A549 (cell line): ENCODE results near the gene FANCC. TPM values are rescaled to one million over a fixed set of nuclear protein-coding genes. Genes with fewer than 3 reads are reported as not detected.

ENCODE experiments used
- ATAC-seq, 2 experiments: fragments of 200-7000 bp in 1 of 2; fragments of >200 bp in 1 of 2; cut with Nextera tagmentation in 1 of 2; cut with Tn5 transposase in 1 of 2; 3 replicates each; pipeline versions ENCODE4 v1.8.0 to v1.9.1; 2018 to 2020; ENCODE audit warnings: mild to moderate bottlenecking in 1 of 2, moderate library complexity in 1 of 2
- CTCF ChIA-PET: fragments of 300-600 bp; sonication (Branson Sonifier 250); formaldehyde crosslinking; extraction: SDS; loops from one replicate; lab custom pipeline; 2021; ENCODE audit warnings: antibody characterized with exemption, inconsistent platforms; lab: Yijun Ruan, JAX
- POLR2A ChIA-PET: fragments of 350-600 bp; formaldehyde crosslinking; extraction: SDS; loops from one replicate; lab custom pipeline; 2021; ENCODE audit warnings: antibody characterized with exemption, inconsistent platforms; lab: Yijun Ruan, JAX
- DNase-seq, 2 experiments: peaks; one replicate each; pipeline versions ENCODE4 v3.0.0 to v3.0.0-alpha.2; 2011 to 2016; ENCODE audit warnings: low read depth in 1 of 2, low spot score in 1 of 2
- FAIRE-seq: peaks from 2 replicates; lab custom pipeline; 2011; peaks lifted over from hg19 to GRCh38; lab: Jason Lieb, UNC
- H3K27ac ChIP-seq, 2 experiments: fragments of >200 bp; sonication (Bioruptor Twin); formaldehyde crosslinking; 3 replicates each; pipeline ENCODE4 v1.5.1; 2016 to 2017
- H3K4me1 ChIP-seq: fragments of >200 bp; sonication (Bioruptor Twin); formaldehyde crosslinking; 3 replicates; pipeline ENCODE4 v1.6.1; 2016
- H3K4me2 ChIP-seq: fragments of >200 bp; sonication (Bioruptor Twin); formaldehyde crosslinking; 3 replicates; pipeline ENCODE4 v1.6.1; 2016
- H3K4me3 ChIP-seq: fragments of >200 bp; sonication (Bioruptor Twin); formaldehyde crosslinking; 3 replicates; pipeline ENCODE4 v1.5.1; 2016
- H3K9me3 ChIP-seq: fragments of >200 bp; sonication (Bioruptor Twin); formaldehyde crosslinking; 3 replicates; pipeline ENCODE4 v1.6.1; 2016
- CBX8 ChIP-seq: fragments of 200-600 bp; sonication (generic); IDR thresholded peaks from 2 replicates; pipeline ENCODE4 v1.6.1; 2016
- CEBPB ChIP-seq, 2 experiments: fragments of >200 bp in 1 of 2; sonication (Bioruptor Twin) in 1 of 2; formaldehyde crosslinking in 1 of 2; IDR thresholded peaks; 2 replicates each; pipeline ENCODE4 v1.6.1; 2012 to 2016
- CHD2 ChIP-seq: fragments of 150-350 bp; IDR thresholded peaks from 2 replicates; pipeline ENCODE4 v1.6.1; 2014; ENCODE audit warnings: low read length; ENCODE audit not compliant: partially characterized antibody
- EHMT2 ChIP-seq: fragments of 200-600 bp; sonication (generic); IDR thresholded peaks from 2 replicates; pipeline ENCODE4 v1.6.1; 2016; ENCODE audit warnings: antibody characterized with exemption, low read depth, mild to moderate bottlenecking, moderate library complexity
- ELK1 ChIP-seq: fragments of 150-350 bp; IDR thresholded peaks from 2 replicates; pipeline ENCODE4 v1.6.1; 2014; ENCODE audit warnings: low read depth, mild to moderate bottlenecking, low read length
- EP300 ChIP-seq, 2 experiments: fragments of >200 bp; sonication (Bioruptor Twin); formaldehyde crosslinking; IDR thresholded peaks; 2 replicates in 1 of 2; 3 replicates in 1 of 2; pipeline ENCODE4 v1.6.1; 2016 to 2017
- ESRRA ChIP-seq: fragments of 150-350 bp; IDR thresholded peaks from 2 replicates; pipeline ENCODE4 v1.6.1; 2014; ENCODE audit warnings: mild to moderate bottlenecking, low read length, borderline replicate concordance
- FOSB ChIP-seq: fragments of 250-450 bp; sonication (Bioruptor Pico); IDR thresholded peaks from 2 replicates; pipeline ENCODE4 v1.5.0; 2020; ENCODE audit warnings: mild to moderate bottlenecking, moderate library complexity
- FOSL2 ChIP-seq, 2 experiments: fragments of 450-650 bp in 1 of 2; fragments of >200 bp in 1 of 2; sonication (Bioruptor Twin) in 1 of 2; formaldehyde crosslinking; IDR thresholded peaks; 2 replicates each; pipeline versions ENCODE4 v1.5.0 to v1.6.1; 2016 to 2020; ENCODE audit warnings: mild to moderate bottlenecking in 1 of 2, moderate library complexity in 1 of 2
- HDAC2 ChIP-seq: fragments of 200-600 bp; sonication (generic); IDR thresholded peaks from 2 replicates; pipeline ENCODE4 v1.6.1; 2016
- HES2 ChIP-seq: fragments of >200 bp; sonication (Bioruptor Twin); formaldehyde crosslinking; IDR thresholded peaks from 2 replicates; pipeline ENCODE4 v1.6.1; 2016
- HOXA7 ChIP-seq: fragments of 250-450 bp; sonication (Bioruptor Pico); IDR thresholded peaks from 2 replicates; pipeline ENCODE4 v1.5.0; 2020; ENCODE audit warnings: mild to moderate bottlenecking, moderate library complexity
- HOXB13 ChIP-seq: fragments of 250-450 bp; sonication (Bioruptor Pico); IDR thresholded peaks from 2 replicates; pipeline ENCODE4 v1.5.0; 2020; ENCODE audit warnings: low read depth, mild to moderate bottlenecking, moderate library complexity
- JUN ChIP-seq, 2 experiments: fragments of >200 bp; sonication (Bioruptor Twin); formaldehyde crosslinking; IDR thresholded peaks; 2 replicates in 1 of 2; 3 replicates in 1 of 2; pipeline ENCODE4 v1.6.1; 2016 to 2017
- KDM5A ChIP-seq: fragments of 200-600 bp; sonication (generic); IDR thresholded peaks from 2 replicates; pipeline ENCODE4 v1.6.1; 2016; ENCODE audit warnings: antibody characterized with exemption, mild to moderate bottlenecking
- MYC ChIP-seq: IDR thresholded peaks from 2 replicates; pipeline ENCODE4 v1.6.1; 2012; ENCODE audit warnings: mild to moderate bottlenecking, inconsistent platforms, low read length, improper control_type of control experiment, borderline replicate concordance
- NPAS2 ChIP-seq: fragments of 250-450 bp; sonication (Bioruptor Pico); IDR thresholded peaks from 2 replicates; pipeline ENCODE4 v1.8.0; 2022; ENCODE audit warnings: mild to moderate bottlenecking, moderate library complexity, borderline replicate concordance
- POLR2A ChIP-seq: IDR thresholded peaks from 2 replicates; pipeline ENCODE4 v1.6.1; 2012; ENCODE audit warnings: mild to moderate bottlenecking, low read length
- RAD21 ChIP-seq, 2 experiments: fragments of >200 bp in 1 of 2; sonication (Bioruptor Twin) in 1 of 2; formaldehyde crosslinking in 1 of 2; IDR thresholded peaks in 1 of 2; conservative IDR thresholded peaks in 1 of 2; 2 replicates in 1 of 2; 3 replicates in 1 of 2; pipeline ENCODE4 v1.6.1; 2012 to 2018; ENCODE audit warnings: inconsistent platforms in 1 of 2
- RARB ChIP-seq: fragments of 250-450 bp; sonication (Bioruptor Pico); IDR thresholded peaks from 2 replicates; pipeline ENCODE4 v1.8.0; 2021; ENCODE audit warnings: mild to moderate bottlenecking, moderate library complexity
- RFX5 ChIP-seq: fragments of 450-650 bp; IDR thresholded peaks from 2 replicates; pipeline ENCODE4 v1.7.1; 2014; ENCODE audit warnings: antibody characterized with exemption, mild to moderate bottlenecking, moderate library complexity
- RNF2 ChIP-seq: fragments of 200-600 bp; sonication (generic); IDR thresholded peaks from 2 replicates; pipeline ENCODE4 v1.6.1; 2016; ENCODE audit warnings: low read depth, mild to moderate bottlenecking, antibody characterized with exemption, moderate library complexity, borderline replicate concordance
- SMC3 ChIP-seq: fragments of >200 bp; sonication (Bioruptor Twin); formaldehyde crosslinking; IDR thresholded peaks from 3 replicates; pipeline ENCODE4 v1.6.1; 2018; ENCODE audit warnings: inconsistent platforms
- SREBF2 ChIP-seq: fragments of 450-650 bp; IDR thresholded peaks from 2 replicates; pipeline ENCODE4 v1.6.1; 2014; ENCODE audit warnings: mild to moderate bottlenecking, moderate library complexity
- TP53 ChIP-seq: fragments of 250-450 bp; sonication (Bioruptor Pico); IDR thresholded peaks from 2 replicates; pipeline ENCODE4 v1.5.0; 2021; ENCODE audit warnings: mild to moderate bottlenecking, moderate library complexity
- ZC3H11A ChIP-seq: fragments of 450-650 bp; IDR thresholded peaks from 2 replicates; pipeline ENCODE4 v1.6.1; 2014; ENCODE audit warnings: antibody characterized with exemption, mild to moderate bottlenecking
- ZNF302 ChIP-seq: fragments of 250-450 bp; sonication (Bioruptor Pico); IDR thresholded peaks from 2 replicates; pipeline ENCODE4 v1.9.0; 2021; ENCODE audit warnings: inconsistent platforms, mild to moderate bottlenecking, moderate library complexity
- WGBS: methylation state at CpG from one replicate; pipeline ENCODE4 v1.1.6; 2017; ENCODE audit errors: missing lambda C conversion rate; 5-methylcytosine and 5-hydroxymethylcytosine counted together
- polyA plus RNA-seq, 4 experiments: library from polyadenylated mRNA; depleted of rRNA in 3 of 4; stranded (reverse); fragments of >200 nt; fragmentation: RNase III in 1 of 4; extraction: RNeasy Plus Mini Kit Qiagen cat#74134 plus additional on column Dnase treatment in 1 of 4; gene quantifications; 2 replicates in 3 of 4; 3 replicates in 1 of 4; pipeline ENCODE4 v1.2.3, GENCODE V29; 2011 to 2017
- TF ChIP-seq, protein P1 (sequence below): fragments of >200 bp; sonication (Bioruptor Twin); formaldehyde crosslinking; IDR thresholded peaks from 3 replicates; pipeline ENCODE4 v1.5.1; 2016
- TF ChIP-seq, protein P2 (sequence below): fragments of 250-450 bp; sonication (Bioruptor Pico); IDR thresholded peaks from 2 replicates; pipeline ENCODE4 v1.5.0; 2020; ENCODE audit warnings: low read depth, mild to moderate bottlenecking, moderate library complexity
- TF ChIP-seq, protein P3 (sequence below): fragments of 250-450 bp; sonication (Bioruptor Pico); IDR thresholded peaks from 2 replicates; pipeline ENCODE4 v1.5.0; 2021; ENCODE audit warnings: mild to moderate bottlenecking, moderate library complexity, borderline replicate concordance

The FANCC gene
- polyA plus RNA-seq, 2 of the 4 experiments (the other 2 are of a cell fraction): 13.5 to 24.9 TPM

- no peaks in the 10 kb centered on the region for H3K4me1 ChIP-seq
- DNase-seq (peak in 1 of 2 experiments; percentile 47), FAIRE-seq (no peak), ATAC-seq (peak; percentile 45 to 63; a peak in 4 of 6 replicates)
- H3K9me3 ChIP-seq: no peaks in the 10 kb centered on the region
- ChIA-PET CTCF (interaction anchor here (0.6 to 3.6 kb wide), 13 partner anchors 10 to 562 kb away, joined by 3 to 38 read pairs (median 5); no protein-coding TSS in a partner anchor), POLR2A (interaction anchor here (1.4 kb wide), 1 partner anchor 10 kb away, joined by 3 read pairs; no protein-coding TSS in a partner anchor)
- H3K4me3 ChIP-seq: no peak overlapping the region
- peak overlapping the region in 1 of 2 experiments; percentile 25; a peak in 2 of 6 replicates for H3K27ac ChIP-seq
- TF ChIP-seq SMC3 (peak; percentile 31; the same call in 2 of the 3 replicates), RAD21 (conservative IDR thresholded peaks at IDR 0.05 in 1 of 2, IDR thresholded peaks at IDR 0.05 in 1 of 2) (peak; percentile 33 to 59; a peak in 3 of 5 replicates), RNF2 (no peak), EP300 (IDR thresholded peaks at IDR 0.05) (no peak), FOSB (CRISPR knock-in tag) (no peak), HOXA7 (CRISPR knock-in tag) (no peak), ESRRA (no peak), RFX5 (no peak), RARB (CRISPR knock-in tag) (no peak), HDAC2 (no peak), FOSL2 (IDR thresholded peaks at IDR 0.05) (no peak), FOSL2 (CRISPR knock-in tag; IDR thresholded peaks at IDR 0.05) (no peak), CHD2 (no peak), HES2 (no peak), CBX8 (no peak)
- TF ChIP-seq, protein P1, sequence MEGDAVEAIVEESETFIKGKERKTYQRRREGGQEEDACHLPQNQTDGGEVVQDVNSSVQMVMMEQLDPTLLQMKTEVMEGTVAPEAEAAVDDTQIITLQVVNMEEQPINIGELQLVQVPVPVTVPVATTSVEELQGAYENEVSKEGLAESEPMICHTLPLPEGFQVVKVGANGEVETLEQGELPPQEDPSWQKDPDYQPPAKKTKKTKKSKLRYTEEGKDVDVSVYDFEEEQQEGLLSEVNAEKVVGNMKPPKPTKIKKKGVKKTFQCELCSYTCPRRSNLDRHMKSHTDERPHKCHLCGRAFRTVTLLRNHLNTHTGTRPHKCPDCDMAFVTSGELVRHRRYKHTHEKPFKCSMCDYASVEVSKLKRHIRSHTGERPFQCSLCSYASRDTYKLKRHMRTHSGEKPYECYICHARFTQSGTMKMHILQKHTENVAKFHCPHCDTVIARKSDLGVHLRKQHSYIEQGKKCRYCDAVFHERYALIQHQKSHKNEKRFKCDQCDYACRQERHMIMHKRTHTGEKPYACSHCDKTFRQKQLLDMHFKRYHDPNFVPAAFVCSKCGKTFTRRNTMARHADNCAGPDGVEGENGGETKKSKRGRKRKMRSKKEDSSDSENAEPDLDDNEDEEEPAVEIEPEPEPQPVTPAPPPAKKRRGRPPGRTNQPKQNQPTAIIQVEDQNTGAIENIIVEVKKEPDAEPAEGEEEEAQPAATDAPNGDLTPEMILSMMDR: peak; percentile 30; the same call in 2 of the 3 replicates
- TF ChIP-seq, protein P2, sequence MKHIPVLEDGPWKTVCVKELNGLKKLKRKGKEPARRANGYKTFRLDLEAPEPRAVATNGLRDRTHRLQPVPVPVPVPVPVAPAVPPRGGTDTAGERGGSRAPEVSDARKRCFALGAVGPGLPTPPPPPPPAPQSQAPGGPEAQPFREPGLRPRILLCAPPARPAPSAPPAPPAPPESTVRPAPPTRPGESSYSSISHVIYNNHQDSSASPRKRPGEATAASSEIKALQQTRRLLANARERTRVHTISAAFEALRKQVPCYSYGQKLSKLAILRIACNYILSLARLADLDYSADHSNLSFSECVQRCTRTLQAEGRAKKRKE (CRISPR knock-in tag): no peak
- WGBS: 74% methylated on average over 11 of the region's 11 CpGs
- H3K4me2 ChIP-seq: no peak overlapping the region
These were observed 201.3 kb downstream of the FANCC start for GRCh38 chr9:95116002-95116807.

GRCh38 chr9:95115104-95115503 lies 202.4 kb downstream of the FANCC start:
- ChIA-PET CTCF (interaction anchor here (0.6 to 3.6 kb wide), 9 partner anchors 9 to 446 kb away, joined by 3 to 38 read pairs (median 7); no protein-coding TSS in a partner anchor), POLR2A (no interaction called here)
- WGBS: 92% methylated on average over 6 of the region's 6 CpGs
- Histone ChIP-seq H3K27ac (no peak overlapping the region), H3K4me1 (no peaks in the 10 kb centered on the region), H3K9me3 (no peaks in the 10 kb centered on the region), H3K4me2 (no peak overlapping the region), H3K4me3 (no peak overlapping the region)
- FAIRE-seq: no peak
- no peak for DNase-seq
- no peak for ATAC-seq
- TF ChIP-seq RAD21 (conservative IDR thresholded peaks at IDR 0.05 in 1 of 2, IDR thresholded peaks at IDR 0.05 in 1 of 2): no peak
- TF ChIP-seq CEBPB (IDR thresholded peaks at IDR 0.05): no peak
- no peak for TF ChIP-seq ZNF302
- no peak for TF ChIP-seq TP53
- no peak for TF ChIP-seq KDM5A
- no peak for TF ChIP-seq SREBF2
- no peak for TF ChIP-seq HOXB13
- no peak for TF ChIP-seq JUN (IDR thresholded peaks at IDR 0.05)
- TF ChIP-seq HES2: no peak
- no peak for TF ChIP-seq ZC3H11A
- no peak for TF ChIP-seq NPAS2 (CRISPR knock-in tag)
- no peak for TF ChIP-seq ELK1
- TF ChIP-seq EHMT2: no peak
- no peak for TF ChIP-seq MYC
- TF ChIP-seq POLR2A: no peak
- TF ChIP-seq, protein P3, sequence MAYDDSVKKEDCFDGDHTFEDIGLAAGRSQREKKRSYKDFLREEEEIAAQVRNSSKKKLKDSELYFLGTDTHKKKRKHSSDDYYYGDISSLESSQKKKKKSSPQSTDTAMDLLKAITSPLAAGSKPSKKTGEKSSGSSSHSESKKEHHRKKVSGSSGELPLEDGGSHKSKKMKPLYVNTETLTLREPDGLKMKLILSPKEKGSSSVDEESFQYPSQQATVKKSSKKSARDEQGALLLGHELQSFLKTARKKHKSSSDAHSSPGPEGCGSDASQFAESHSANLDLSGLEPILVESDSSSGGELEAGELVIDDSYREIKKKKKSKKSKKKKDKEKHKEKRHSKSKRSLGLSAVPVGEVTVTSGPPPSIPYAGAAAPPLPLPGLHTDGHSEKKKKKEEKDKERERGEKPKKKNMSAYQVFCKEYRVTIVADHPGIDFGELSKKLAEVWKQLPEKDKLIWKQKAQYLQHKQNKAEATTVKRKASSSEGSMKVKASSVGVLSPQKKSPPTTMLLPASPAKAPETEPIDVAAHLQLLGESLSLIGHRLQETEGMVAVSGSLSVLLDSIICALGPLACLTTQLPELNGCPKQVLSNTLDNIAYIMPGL (CRISPR knock-in tag): no peak
